GM04504 (cell line): ENCODE measurements around the gene MFSD2A.
"Not testable (repeated sequence)": the region's sequence is repeated elsewhere in the genome, so short reads cannot be mapped to it uniquely, and the experiment has no call there.

ENCODE experiments used
- DNase-seq: peaks from one replicate; pipeline ENCODE4 v3.0.0-alpha.2; 2012; ENCODE audit warnings: low read depth

Gene MFSD2A

DNA sequence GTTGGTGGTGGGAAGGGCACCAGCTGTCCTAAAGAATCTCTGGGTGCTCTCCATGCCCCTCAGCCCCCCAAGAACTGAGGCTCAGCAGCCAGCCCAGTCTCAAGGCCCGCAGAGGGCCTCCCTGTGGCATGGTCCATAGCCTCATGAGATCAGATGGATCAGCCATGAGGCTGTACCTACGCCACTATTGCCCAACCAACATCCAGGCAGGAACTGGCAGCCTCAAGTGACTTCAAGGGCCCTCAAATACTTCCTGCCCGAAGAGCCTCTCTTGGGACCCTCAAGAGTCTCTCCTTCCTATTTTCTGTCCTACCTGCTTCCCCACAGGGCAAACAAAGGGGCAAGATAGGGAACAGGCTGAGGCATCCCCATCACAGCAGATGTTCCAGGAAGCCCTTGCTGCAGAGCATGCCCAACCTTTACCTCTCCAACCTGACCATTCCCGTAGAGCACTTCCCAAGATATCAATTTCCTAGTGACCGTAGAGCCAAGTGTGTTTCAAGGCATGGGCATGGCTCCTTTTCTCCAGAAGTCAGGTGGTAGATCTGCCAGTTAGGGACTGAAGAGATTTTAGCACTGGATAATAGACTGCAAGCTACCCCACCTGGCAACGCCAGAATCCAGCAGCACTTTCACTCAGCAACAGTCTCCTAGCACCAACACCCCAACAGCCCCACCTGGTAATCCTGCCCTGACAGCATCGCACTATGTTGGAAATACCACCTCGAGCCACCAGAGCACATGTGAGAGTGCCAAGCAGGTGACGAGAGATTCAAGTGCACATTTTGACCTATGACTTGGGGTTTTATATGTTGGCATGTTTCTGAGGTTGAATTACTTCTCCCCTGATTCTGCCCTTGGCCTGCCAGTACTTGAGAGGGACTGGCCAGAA, 13.7 kb upstream of the MFSD2A start:
- no peak for DNase-seq

DNA sequence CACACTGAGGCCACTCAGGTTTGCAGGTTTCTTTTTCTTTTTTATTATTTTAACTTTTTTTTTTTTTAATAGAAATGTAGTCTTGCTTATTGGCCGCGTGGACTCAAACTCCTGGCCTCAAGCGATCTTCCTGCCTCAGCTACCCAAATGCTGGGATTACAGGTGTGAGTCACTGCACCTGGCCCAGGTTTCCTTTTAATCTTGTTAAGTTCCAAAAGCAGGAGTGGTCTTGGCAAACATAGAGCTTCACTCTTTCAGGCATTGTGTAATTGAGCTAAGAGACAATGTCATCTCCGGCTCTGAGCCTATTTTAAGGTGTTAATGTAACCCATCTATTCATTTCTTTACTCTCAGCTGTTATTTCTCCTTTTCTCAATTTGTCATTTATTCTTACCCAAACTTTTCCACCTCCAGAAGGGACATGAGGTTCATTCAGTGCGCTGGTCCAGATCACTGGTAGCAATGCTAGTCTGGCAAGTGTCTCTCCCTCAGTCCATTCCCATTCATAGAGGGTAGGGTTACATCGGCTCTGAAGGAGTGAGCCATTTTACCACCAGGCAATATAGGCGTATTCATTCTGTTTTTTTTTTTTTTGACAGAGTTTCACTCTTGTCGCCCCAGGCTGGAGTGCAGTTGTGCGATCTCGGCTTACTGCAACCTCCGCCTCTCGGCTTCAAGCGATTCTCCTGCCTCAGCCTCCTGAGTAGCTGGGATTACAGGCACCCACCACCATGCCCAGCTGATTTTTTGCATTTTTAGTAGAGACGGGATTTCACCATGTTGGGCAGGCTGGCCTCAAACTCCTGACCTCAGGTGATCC, 11.3 kb upstream of the MFSD2A start:
- DNase-seq: no peak

DNA sequence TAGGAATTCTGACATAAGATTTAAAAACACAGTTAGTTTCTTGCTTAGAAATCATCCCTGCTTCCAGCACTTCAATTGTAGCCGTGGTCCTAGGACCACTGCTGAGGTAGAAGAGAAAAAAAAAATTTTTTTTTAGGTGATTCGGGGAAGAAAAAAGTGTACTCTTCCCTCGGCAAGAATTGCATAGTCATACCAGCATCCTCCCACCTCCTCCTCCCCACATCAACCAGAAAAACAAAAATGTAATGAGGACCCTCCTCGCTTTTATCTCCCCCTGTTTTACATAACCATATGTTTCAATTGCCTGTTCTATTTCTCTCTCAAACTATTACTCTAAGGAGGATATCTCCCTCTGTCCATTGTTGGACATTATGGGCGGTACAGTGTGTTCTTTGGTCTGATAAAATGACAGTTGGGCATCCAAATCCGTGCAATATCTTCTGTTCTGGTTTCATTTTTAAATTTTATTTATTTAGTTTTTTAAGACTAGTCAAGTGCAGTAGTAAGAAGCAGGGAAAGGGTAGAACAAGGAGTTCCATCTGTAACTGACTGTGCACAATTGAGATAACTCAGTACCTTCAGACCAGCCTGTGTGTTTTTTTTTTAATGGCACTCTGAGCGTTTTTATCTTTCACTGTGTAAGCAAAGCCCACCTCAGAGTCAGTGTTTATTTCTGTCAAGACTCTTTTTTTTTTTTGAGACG, 10.4 kb upstream of the MFSD2A start:
- DNase-seq: no peak

DNA sequence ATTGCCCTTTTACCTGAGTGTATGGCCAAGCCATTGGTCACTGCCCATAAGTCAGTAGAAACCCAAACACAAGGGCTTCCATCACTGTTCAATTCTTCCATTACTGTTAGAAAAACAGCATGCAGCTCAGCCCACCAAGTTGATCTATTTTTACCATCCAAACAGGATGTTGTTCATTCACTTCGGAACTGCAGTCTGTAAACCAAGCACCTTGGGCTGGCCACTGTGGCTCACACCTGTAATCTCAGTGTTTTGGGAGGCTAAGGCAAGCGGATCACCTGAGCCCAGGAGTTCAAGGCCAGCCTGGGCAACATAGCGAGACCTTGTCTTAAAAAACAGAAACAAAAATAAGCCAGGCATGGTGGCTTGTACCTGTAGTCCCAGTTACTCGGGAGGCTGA, 8.7 kb upstream of the MFSD2A start:
- no peak for DNase-seq

DNA sequence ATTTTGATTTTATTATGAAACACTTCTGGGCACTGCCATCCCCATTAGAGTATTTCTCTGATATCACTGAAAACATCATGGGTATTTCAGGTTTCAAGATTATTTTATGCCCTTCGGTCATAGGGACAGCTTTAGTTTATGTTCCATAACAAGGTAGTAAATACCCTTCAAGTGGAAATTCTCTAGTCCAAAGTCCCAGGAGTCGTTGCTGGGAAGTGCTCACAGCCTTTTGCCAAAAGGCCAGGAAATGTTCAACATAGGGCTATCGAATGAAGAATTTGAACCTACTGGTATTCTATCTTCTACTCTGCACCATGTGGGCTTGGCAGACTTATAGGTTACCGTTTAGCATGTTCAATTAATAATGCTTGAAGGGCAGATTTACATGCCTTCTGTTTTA, 7.7 kb upstream of the MFSD2A start:
- DNase-seq: no peak

DNA sequence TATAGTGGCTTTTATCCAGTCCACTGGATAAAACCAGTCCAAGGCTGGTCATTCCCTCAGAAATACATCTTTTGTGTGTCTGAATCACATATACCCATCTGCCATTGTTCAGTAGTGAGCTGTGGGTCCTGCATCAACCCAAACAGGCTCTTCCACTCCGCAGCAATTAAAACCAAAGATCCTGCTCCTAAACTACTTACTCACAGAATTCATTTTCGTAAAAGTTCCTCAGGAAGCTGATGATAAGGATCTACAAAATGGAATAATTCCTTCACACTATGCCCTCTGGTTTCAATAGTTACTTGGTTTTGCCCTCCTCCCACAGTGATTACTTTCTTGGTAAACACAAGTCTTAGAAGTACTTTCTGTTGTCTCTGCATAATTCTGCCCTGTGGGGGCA, 5.1 kb upstream of the MFSD2A start:
- DNase-seq: no peak

DNA sequence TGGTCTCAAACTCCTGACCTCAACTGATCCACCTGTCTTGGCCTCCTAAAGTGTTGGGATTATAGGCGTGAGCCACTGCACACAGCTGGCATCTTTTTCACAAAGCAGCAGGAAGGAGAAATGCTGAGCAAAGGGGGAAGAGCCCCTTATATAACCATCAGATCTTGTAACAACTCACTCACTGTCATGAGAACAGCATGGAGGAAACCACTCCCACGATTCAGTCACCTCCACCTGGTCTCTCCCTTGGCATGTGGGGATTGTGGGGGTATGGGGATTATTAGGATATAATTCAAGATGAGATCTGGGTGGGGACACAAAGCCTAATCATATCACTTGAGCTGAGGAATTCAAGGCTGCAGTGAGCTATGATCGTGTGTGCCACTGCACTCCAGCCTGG, 3.0 kb upstream of the MFSD2A start:
- no peak for DNase-seq

DNA sequence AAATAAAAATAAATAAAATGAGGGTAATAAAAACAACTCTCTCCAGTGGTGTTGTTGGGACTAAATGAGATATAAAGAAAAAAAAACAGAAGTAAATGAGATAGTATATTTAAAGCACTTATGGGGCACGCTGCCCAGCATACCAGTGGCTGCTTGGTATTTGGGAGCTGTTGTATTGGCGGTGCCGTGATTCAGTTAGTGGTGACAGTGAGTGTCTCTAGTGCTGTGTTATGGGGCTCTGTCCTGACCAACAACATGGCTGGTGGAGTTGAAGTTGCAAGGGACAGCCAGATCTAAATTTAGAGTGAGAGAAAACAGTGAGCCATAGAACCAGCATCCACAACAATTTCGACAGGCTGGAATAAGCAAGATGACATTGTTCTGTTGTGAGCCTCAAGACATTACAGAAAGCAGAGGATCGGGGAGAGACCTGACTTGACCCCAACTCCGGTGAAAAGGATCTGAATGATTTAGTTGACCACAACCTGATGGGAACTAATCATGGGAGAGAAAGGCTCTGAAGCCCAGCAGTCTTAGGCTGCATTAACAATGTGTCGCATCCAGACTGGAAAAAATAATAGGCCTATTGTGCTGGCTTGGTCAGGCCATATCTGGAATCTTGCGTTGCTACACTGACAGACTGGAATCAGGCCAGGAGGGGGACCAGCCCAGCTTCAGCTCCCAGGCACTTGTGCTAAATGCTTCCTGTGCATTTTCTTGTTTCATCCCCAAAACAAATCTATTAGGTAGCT, 2.4 kb upstream of the MFSD2A start:
- no peak for DNase-seq

DNA sequence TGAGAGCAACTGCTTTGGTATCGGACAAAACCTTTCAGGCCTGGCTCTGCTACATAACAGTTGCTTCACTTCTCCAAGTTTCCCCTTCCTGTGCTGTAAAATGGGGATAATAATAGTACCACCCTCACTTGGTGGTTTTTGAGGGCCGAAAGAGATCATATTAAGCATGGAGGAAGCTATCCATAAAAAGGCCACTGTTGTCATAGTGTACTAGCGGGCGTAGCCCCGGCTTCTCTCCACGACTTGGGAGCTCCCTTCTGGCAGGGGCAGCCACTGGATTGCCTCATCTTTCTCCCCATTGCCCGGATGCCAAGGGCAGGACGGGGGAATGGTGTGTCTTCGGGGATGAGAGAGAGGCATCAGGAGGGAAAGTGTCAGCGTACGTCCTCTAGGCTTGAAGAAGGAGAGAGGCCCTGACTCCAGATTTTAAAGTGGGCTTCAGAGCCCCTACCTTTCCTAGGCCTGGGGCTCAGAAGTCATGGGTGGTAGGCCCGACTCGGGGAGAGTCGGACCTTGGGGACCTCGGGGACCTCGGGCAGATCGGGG, 548 bp upstream of the MFSD2A start:
- DNase-seq: no peak

DNA sequence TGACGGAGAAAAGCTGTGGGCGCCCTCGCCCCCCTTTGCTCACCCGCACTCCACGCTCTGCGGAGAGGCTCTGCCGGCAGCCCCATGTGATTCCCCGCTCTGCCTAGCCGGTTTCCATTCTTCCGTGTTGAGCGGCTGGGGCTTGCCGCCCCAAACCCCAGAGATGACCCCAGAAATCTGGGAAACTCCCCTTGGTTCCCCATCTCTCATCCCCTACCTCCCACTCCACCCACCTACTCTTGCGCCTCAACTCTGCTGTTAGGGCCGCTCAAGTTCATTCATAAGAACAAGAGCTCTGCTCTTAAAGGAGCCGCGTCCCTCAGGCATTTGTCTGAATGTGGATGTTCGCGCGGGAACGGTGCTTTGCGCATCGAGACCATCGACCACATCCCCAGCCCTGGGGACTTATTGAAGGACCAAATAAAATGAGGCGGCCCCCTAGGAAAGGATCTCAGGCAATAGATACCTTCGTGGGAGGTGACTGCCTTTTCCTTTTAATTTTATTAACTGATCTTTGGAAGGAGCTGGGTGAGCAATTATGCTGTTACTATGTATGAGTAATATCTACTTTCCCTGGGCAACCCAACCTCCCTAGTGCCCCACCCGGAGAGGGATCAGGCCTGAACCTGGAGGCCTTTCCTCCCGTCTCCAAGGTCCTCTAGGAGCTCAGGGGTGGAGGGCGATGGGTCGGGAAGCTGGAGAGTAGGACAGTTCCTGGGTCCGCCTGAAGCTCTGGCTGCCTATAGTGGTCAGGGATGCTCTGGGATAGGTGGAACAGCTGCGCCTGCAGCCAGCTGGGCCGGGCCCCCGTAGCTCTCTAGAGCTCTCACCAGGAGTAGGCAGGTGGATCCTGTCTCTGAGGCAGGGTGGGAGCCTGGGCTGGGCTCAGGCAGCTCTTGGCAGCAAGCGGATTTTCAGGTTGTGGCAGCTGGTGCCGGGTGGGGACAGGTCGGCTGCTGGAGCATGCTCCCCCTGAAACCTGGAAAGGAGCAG, 898 bp downstream of the MFSD2A start:
- no peak for DNase-seq

DNA sequence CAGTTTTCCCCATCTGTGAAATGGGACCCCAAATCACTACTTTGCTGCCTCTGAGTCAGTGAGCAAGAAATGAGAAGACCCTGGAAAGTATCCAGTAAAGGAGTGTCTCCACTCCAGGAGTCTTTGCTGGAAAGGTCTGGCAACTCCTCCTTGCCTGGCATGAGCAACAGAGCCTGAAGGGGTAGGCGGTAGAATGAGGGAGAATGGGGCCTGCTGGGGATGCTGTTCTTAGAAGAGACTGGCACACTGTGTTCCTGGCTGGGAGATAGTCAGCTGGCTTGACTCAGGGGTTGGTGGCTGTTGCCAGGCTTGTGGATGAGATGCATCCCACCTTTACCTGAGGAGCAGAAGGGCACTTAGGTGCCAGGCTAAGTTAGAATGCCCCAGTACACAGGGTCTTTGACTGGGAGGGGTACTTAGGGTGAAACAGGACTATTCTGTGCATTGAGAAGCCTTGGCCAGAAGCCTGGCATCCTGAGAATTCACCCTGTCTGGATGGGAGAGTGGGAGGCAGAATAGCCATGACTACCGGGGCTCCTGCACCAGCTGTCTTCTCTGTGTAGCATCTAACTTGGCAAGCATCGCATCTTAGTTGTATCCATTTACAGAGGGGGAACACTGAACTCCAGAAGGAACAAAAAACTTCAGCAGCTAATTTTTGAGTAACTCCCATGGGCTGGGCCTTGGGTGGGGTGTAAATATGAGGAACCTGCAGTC, 2.5 kb downstream of the MFSD2A start:
- no peak for DNase-seq

DNA sequence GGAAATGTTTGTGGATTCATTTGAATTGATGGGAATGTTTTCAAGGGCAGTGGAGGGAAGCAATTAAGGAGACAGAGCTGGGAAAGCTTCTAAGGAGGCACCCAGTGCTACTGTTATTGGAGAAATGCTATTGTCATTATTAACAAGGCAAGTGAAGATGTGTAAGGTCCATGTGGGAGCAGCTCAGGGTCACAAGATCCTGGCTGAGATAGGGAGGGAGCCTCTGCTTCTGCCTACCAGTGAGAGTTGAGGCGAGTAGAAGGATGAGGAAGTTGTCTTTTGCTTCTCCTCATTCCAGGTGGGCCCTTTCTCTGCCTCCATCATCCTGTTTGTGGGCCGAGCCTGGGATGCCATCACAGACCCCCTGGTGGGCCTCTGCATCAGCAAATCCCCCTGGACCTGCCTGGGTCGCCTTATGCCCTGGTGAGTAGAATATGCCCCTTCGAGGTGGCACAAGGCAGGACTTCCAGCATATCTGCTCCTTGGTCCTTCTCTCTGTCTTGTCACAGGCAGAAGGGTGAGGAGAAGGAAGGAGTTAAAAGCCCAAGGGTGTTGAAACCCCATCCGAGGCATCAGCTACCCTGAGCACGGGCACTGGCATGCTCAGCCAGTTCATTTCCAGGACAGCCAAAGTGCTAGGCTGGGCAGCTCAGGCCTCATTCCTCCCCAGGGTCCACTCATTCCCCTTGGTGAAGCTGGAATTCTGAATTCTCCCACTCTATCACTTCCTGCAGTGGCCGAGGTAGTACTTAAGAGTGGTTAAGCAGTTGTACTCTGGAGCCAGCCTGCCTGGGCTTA, 3.7 kb downstream of the MFSD2A start:
- no peak for DNase-seq

DNA sequence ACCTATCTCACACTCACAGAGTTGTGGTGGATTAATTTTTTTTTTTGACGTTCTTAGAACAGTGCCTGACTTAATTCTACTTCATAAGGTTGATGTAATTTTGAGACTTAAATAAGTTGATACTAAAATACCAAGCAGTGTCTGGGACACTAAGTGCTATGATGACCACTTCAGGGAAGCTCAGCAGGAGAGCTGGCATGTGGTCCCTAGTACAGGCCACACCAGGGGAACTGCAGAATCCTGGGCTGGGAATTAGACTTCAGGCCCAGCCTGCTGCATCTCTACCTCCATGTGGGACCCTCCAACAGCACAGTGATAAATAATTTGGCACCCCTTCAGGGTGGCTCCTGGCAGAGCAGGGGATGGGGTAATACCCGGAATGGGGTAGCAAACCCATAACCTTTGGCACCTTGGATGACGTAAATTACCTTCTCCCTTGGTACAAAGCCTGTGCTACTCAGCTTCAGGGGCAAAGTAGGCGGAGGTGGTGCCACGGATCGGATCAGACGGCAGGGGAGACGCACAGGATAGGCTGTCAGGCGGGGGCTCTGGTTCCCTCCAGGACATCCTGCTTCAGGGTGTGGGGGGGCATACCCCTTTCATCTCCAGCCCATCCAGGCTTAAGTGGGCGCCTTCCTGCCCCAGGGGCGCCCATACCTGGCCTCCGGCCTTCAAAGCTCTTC, 4.8 kb downstream of the MFSD2A start:
- DNase-seq: no peak

DNA sequence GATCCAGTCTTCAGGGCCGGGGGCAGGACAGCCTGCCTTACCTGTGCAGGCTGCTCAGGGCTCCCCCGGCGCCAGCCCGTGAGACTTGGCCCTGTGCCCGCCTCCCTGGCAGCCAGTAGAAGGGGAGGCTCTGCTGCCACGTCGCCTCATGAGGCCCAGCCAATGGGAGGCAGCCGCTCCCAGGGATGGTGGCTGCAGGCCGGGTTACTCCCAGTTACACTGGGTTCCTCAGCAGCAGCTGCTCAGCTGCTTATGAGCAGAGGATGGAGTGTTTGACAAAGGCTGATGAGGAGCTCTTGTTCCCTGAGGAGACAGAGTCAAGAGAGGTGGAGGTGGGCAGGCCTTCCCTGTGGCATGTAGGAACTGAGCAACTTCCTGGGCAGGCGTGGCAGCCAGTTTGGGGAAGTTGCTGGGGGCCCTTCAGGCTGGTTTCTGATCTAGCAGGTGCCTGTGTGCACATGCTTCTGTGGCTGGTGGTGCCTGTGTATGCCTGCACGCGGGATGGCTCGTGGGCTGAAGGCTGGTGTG, 5.5 kb downstream of the MFSD2A start:
- DNase-seq: no peak

DNA sequence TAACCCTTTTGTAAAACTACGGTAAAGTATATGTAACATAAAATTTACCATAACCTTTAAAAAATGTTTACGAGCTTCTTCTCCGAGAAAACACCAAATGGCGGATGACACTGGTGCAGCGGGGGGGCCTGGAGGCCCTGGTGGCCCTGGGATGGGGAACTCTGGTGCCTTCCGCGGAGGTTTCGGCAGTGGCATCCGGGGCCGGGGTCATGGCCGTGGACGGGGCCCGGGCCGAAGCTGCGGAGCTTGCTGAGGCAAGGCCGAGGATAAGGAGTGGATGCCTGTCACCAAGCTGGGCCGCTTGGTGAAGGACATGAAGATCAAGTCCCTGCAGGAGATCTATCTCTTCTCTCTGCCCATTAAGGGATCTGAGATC, 7.5 kb downstream of the MFSD2A start:
- no peak for DNase-seq

DNA sequence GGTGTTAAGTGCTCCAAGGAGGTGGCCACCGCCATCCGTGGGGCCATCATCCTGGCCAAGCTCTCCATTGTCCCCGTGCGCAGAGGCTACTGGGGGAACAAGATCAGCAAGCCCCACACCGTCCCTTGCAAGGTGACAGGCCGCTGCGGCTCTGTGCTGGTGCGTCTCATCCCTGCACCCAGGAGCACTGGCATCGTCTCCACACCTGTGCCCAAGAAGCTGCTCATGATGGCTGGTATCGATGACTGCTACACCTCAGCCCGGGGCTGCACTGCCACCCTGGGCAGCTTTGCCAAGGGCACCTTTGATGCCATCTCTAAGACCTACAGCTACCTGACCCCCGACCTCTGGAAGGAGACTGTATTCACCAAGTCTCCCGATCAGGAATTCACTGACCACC, 8.0 kb downstream of the MFSD2A start:
- DNase-seq: not testable (repeated sequence)

DNA sequence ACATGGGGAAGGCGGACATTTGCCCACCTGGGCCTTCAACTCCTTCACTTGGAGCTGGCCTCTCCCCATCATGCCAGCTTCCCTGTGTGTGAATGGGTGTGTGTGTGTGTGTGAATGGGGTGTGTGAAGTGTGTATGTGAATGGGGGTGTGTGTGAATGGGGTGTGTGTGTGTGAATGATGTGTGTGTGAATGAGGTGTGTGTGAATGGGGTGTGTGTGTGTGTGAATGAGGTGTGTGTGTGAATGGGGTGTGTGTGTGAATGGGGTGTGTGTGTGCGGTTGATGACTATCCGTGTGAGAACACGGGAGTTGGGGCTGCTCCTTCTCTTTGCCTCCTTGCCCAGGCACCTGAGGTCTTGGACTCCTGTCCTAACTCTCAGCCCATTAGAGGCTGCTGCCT, 9.6 kb downstream of the MFSD2A start:
- no peak for DNase-seq

DNA sequence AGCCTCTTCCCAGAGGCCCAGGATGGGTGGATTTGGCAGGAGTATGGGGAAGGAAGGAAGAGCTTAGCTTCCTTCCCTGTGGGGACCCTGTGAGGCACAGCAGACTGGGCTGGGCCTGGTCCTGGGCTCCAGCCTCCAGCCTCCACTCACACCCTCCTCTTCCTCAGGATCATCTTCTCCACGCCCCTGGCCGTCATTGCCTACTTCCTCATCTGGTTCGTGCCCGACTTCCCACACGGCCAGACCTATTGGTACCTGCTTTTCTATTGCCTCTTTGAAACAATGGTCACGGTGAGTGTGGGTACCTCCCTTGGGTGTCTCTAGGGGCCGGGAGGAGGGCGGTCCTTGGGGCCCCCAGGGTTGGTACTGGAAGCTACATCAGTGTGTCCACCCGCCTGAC, 10.1 kb downstream of the MFSD2A start:
- DNase-seq: no peak
